ENCODE results near the gene GALR1.

GALR1 gene

GRCh38 chr18:77250926-77251729 is 1.5 kb downstream of the GALR1 start:
- TF ChIP-seq ZFX (IDR thresholded peaks at IDR 0.05) (no peak), CTCF (conservative IDR thresholded peaks at IDR 0.05) (no peak)

DNA sequence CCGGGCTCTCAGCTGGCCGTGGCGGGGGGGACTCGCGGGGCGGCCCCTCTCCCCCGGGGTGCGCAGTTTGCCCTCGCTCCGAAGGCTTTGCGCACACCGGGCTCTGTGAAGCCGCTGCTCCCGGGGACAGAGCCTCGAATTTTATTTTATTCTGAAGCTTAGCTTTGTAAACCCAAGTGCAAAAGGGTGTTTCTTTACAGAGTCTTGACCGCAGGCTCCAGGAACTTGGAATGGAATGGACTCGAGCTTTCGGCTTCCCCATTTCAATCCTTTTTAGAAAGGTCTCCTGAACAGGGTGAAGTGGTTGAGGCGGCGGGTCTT is 2.0 kb downstream of the GALR1 start:
- TF ChIP-seq CTCF (conservative IDR thresholded peaks at IDR 0.05): no peak
- TF ChIP-seq ZFX (IDR thresholded peaks at IDR 0.05): no peak
- no peak overlapping the region for H3K27ac ChIP-seq

More at GRCh38 chr18:77250926-77251729, 1.5 kb downstream of the GALR1 start:
- H3K27ac ChIP-seq: no peak overlapping the region

- TF ChIP-seq ZFX (IDR thresholded peaks at IDR 0.05) (no peak), CTCF (conservative IDR thresholded peaks at IDR 0.05) (no peak)
- H3K27ac ChIP-seq: peak overlapping the region; percentile 56
These were observed 5.2 kb downstream of the GALR1 start for GRCh38 chr18:77254711-77255405.

DNA sequence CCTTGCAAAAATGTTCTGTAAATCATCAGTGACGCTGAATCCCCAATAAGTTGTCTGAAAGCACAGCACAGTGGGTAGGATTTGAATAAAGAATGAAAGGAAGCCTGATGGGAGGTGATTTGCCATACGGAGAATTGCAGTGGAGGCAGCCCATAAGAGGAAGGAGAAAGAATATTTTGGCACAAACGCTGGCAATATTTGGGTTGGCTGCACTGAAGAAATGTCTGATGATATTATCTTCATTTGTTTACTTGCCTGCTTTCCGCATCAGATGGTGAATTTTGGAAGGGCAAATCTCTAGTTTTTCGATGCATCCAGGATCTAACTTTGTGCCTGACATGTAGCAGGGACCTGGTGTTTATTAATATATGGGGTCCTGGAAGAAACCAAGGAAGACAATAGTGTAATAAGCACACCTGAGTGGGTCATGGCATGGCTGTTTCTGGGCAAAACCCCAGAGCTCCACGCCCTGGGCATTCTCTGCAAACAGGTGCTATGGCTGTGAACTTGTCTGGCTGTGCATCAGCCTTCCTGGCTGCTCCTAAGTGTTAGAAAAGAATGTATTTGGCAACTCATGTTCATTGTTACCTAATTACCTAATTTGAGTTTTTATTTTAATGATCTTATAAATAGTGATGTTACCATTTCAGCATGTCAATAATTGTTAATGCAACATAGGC is 5.9 kb downstream of the GALR1 start:
- TF ChIP-seq CTCF (conservative IDR thresholded peaks at IDR 0.05) (no peak), ZFX (IDR thresholded peaks at IDR 0.05) (no peak)
- peak overlapping the region; percentile 63 for H3K27ac ChIP-seq

- peak overlapping the region; percentile 98 for H3K27ac ChIP-seq
- TF ChIP-seq CTCF (conservative IDR thresholded peaks at IDR 0.05): no peak
- no peak for TF ChIP-seq ZFX (IDR thresholded peaks at IDR 0.05)
These were observed 13.2 kb downstream of the GALR1 start for GRCh38 chr18:77262643-77263465.

DNA sequence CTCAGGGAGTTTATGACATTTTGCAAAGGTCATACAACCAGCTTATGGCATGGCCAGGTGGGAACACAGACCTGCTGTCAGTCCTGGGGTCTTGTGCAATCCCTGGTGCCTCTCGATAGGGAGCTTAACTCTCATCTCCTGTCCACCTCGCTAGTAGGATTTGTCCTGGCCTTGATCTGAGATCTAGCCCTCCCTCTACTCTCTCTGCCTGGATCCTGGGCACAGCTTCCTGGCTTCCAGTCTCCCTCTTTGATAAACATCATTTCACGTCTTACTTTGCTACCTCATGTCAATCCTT is 13.8 kb downstream of the GALR1 start:
- TF ChIP-seq CTCF (conservative IDR thresholded peaks at IDR 0.05) (no peak), ZFX (IDR thresholded peaks at IDR 0.05) (no peak)
- peak overlapping the region; percentile 98 for H3K27ac ChIP-seq

Data from C4-2B (cell line).